H9 (cell line): ENCODE data around the gene CCDC149. TPM values are rescaled to one million over a fixed set of nuclear protein-coding genes. Genes with fewer than 3 reads are reported as not detected.

ENCODE experiments used
- DNase-seq: peaks from one replicate; pipeline ENCODE4 v3.0.0-alpha.2; 2017
- H2AFZ ChIP-seq: one replicate; pipeline ENCODE4 v1.6.1; 2013; ENCODE audit warnings: mild to moderate bottlenecking, low read length, control low read depth, moderate library complexity
- H2AK5ac ChIP-seq: 2 replicates; pipeline ENCODE4 v1.6.1; 2013; ENCODE audit warnings: low read length, control low read depth, mixed read lengths; ENCODE audit not compliant: insufficient read length
- H2BK120ac ChIP-seq: one replicate; pipeline ENCODE4 v1.6.1; 2013; ENCODE audit warnings: low read depth, mild to moderate bottlenecking, low read length, control low read depth, inconsistent platforms; ENCODE audit not compliant: poor library complexity, severe bottlenecking
- H2BK12ac ChIP-seq: 2 replicates; pipeline ENCODE4 v1.6.1; 2013; ENCODE audit warnings: low read length, control low read depth, mixed read lengths, low read depth; ENCODE audit not compliant: insufficient read length
- H2BK15ac ChIP-seq: 2 replicates; pipeline ENCODE4 v1.6.1; 2013; ENCODE audit warnings: low read depth, low read length, control low read depth
- H2BK20ac ChIP-seq: one replicate; pipeline ENCODE4 v1.6.1; 2013; ENCODE audit warnings: low read depth, mild to moderate bottlenecking, low read length, control low read depth, inconsistent platforms; ENCODE audit not compliant: poor library complexity, severe bottlenecking
- H2BK5ac ChIP-seq: 2 replicates; pipeline ENCODE4 v1.6.1; 2013; ENCODE audit warnings: low read length, control low read depth, mixed read lengths; ENCODE audit not compliant: insufficient read length
- H3K14ac ChIP-seq: 2 replicates; pipeline ENCODE4 v1.6.1; 2013; ENCODE audit warnings: low read length, control low read depth; ENCODE audit not compliant: insufficient read depth
- H3K18ac ChIP-seq: 2 replicates; pipeline ENCODE4 v1.6.1; 2013; ENCODE audit warnings: low read depth, mild to moderate bottlenecking, mixed read lengths, low read length, control low read depth; ENCODE audit not compliant: insufficient read length
- H3K23ac ChIP-seq: 2 replicates; pipeline ENCODE4 v1.6.1; 2013; ENCODE audit warnings: low read length, control low read depth, mixed read lengths, low read depth; ENCODE audit not compliant: insufficient read length
- H3K23me2 ChIP-seq: 2 replicates; pipeline ENCODE4 v1.6.1; 2013; ENCODE audit warnings: low read depth, mild to moderate bottlenecking, mixed read lengths, low read length, control low read depth; ENCODE audit not compliant: insufficient read length, poor library complexity, severe bottlenecking
- H3K27ac ChIP-seq: 2 replicates; pipeline ENCODE4 v1.5.1; 2013; ENCODE audit warnings: low read length, control low read depth, mixed read lengths, low read depth; ENCODE audit not compliant: insufficient read length
- H3K27me3 ChIP-seq: 2 replicates; pipeline ENCODE4 v1.6.1; 2013; ENCODE audit warnings: low read length, control low read depth, inconsistent platforms; ENCODE audit not compliant: insufficient read depth
- H3K4ac ChIP-seq: 2 replicates; pipeline ENCODE4 v1.6.1; 2013; ENCODE audit warnings: low read depth, mild to moderate bottlenecking, control low read depth, inconsistent platforms, low read length, moderate library complexity
- H3K4me1 ChIP-seq: 2 replicates; pipeline ENCODE4 v1.6.1; 2013; ENCODE audit warnings: low read length, control low read depth, inconsistent platforms; ENCODE audit not compliant: insufficient read depth
- H3K4me2 ChIP-seq: 2 replicates; pipeline ENCODE4 v1.6.1; 2013; ENCODE audit warnings: low read length, control low read depth, mixed read lengths; ENCODE audit not compliant: insufficient read length, insufficient read depth
- H3K56ac ChIP-seq: 2 replicates; pipeline ENCODE4 v1.6.1; 2013; ENCODE audit warnings: low read depth, mild to moderate bottlenecking, mixed read lengths, low read length, control low read depth; ENCODE audit not compliant: insufficient read length
- H3K79me1 ChIP-seq: 2 replicates; pipeline ENCODE4 v1.6.1; 2013; ENCODE audit warnings: low read depth, mild to moderate bottlenecking, moderate library complexity, low read length, control low read depth, inconsistent platforms; ENCODE audit not compliant: insufficient read depth, poor library complexity, severe bottlenecking
- H3K79me2 ChIP-seq: 2 replicates; pipeline ENCODE4 v1.6.1; 2013; ENCODE audit warnings: low read length, control low read depth, inconsistent platforms; ENCODE audit not compliant: insufficient read depth
- H3K9ac ChIP-seq: 2 replicates; pipeline ENCODE4 v1.6.1; 2013; ENCODE audit warnings: low read length, control low read depth, mixed read lengths; ENCODE audit not compliant: insufficient read length; ENCODE audit errors: extremely low read depth
- H3K9me3 ChIP-seq: one replicate; pipeline ENCODE4 v1.6.1; 2013; ENCODE audit warnings: low read depth, low read length, inconsistent platforms; ENCODE audit not compliant: control insufficient read depth
- H3T11ph ChIP-seq: one replicate; pipeline ENCODE4 v1.6.1; 2013; ENCODE audit warnings: mild to moderate bottlenecking, low read length, control low read depth, inconsistent platforms
- H4K20me1 ChIP-seq: one replicate; pipeline ENCODE4 v1.6.1; 2013; ENCODE audit not compliant: control insufficient read depth, insufficient read length, insufficient read depth
- H4K5ac ChIP-seq: 2 replicates; pipeline ENCODE4 v1.6.1; 2013; ENCODE audit warnings: low read depth, mild to moderate bottlenecking, mixed read lengths, low read length, control low read depth; ENCODE audit not compliant: insufficient read length
- H4K8ac ChIP-seq: replicated peaks from 2 replicates; pipeline ENCODE4 v1.6.1; 2013; ENCODE audit warnings: low read length, control low read depth, mixed read lengths, low read depth; ENCODE audit not compliant: insufficient read length
- H4K91ac ChIP-seq: 2 replicates; pipeline ENCODE4 v1.6.1; 2013; ENCODE audit warnings: low read depth, mild to moderate bottlenecking, moderate library complexity, mixed read lengths, low read length, control low read depth; ENCODE audit not compliant: insufficient read length
- H3K27ac Mint-ChIP-seq, 3 experiments: 2 replicates in 2 of 3; 3 replicates in 1 of 3; pipeline ENCODE4 v1.8.0; 2020 to 2021; ENCODE audit warnings: mixed read lengths in 3 of 3, mild to moderate bottlenecking in 1 of 3, moderate library complexity in 1 of 3
- H3K27me3 Mint-ChIP-seq: 2 replicates; pipeline ENCODE4 v1.8.0; 2021; ENCODE audit warnings: low read depth, mild to moderate bottlenecking, moderate library complexity, mixed read lengths
- H3K36me3 Mint-ChIP-seq, 3 experiments: 2 replicates in 2 of 3; 3 replicates in 1 of 3; pipeline ENCODE4 v1.8.0; 2020 to 2021; ENCODE audit warnings: low read depth in 3 of 3, mixed read lengths in 3 of 3; ENCODE audit not compliant: insufficient read depth in 1 of 3
- H3K4me1 Mint-ChIP-seq, 2 experiments: 2 replicates each; pipeline ENCODE4 v1.8.0; 2020; ENCODE audit warnings: mixed read lengths in 2 of 2
- H3K4me3 Mint-ChIP-seq, 2 experiments: 2 replicates in 1 of 2; 3 replicates in 1 of 2; pipeline ENCODE4 v1.8.0; 2020 to 2021; ENCODE audit warnings: mild to moderate bottlenecking in 2 of 2, mixed read lengths in 2 of 2, moderate library complexity in 1 of 2
- H3K9me3 Mint-ChIP-seq, 2 experiments: 2 replicates in 1 of 2; 3 replicates in 1 of 2; pipeline ENCODE4 v1.8.0; 2020; ENCODE audit warnings: mild to moderate bottlenecking in 2 of 2, mixed read lengths in 2 of 2, moderate library complexity in 1 of 2
- CTCF ChIP-seq: fragments of 200-600 bp; sonication (generic); conservative IDR thresholded peaks from 3 replicates; pipeline ENCODE4 v1.8.0; 2021; ENCODE audit warnings: antibody characterized with exemption, mild to moderate bottlenecking
- total RNA-seq: library from RNA; stranded (reverse); gene quantifications from 2 replicates; pipeline ENCODE4 v1.2.1, GENCODE V29; 2021

CCDC149 gene
- total RNA-seq, 1 experiment from 2014 or later = 4.5 TPM

- Histone ChIP-seq H3T11ph (no peak overlapping the region), H4K8ac (no peak overlapping the region), H3K79me1 (no peaks in the 10 kb centered on the region), H2BK12ac (no peak overlapping the region), H3K56ac (no peak overlapping the region), H3K18ac (no peak overlapping the region), H2AK5ac (no peak overlapping the region), H3K27me3 (no peaks in the 10 kb centered on the region), H3K14ac (no peak overlapping the region), H3K4me1 (no peaks in the 10 kb centered on the region), H3K27ac (no peak overlapping the region), H3K9me3 (no peaks in the 10 kb centered on the region), H2BK20ac (no peak overlapping the region), H2BK120ac (no peak overlapping the region), H3K4me2 (no peak overlapping the region), H4K91ac (no peak overlapping the region), H3K9ac (no peak overlapping the region), H3K79me2 (no peaks in the 10 kb centered on the region), H2BK5ac (no peak overlapping the region), H4K5ac (no peak overlapping the region), H2BK15ac (no peak overlapping the region), H4K20me1 (no peaks in the 10 kb centered on the region), H3K23ac (no peak overlapping the region), H3K23me2 (no peaks in the 10 kb centered on the region), H2AFZ (no peak overlapping the region), H3K4ac (no peak overlapping the region)
- Mint-ChIP-seq H3K4me3 (no peak overlapping the region), H3K27ac (no peak overlapping the region), H3K36me3 (no peaks in the 10 kb centered on the region; a peak in 1 of 7 replicates), H3K27me3 (no peaks in the 10 kb centered on the region; the same call in 1 of the 2 replicates), H3K4me1 (peaks cover 18 to 19% of the 10 kb centered on the region in 2 experiments), H3K9me3 (no peaks in the 10 kb centered on the region; a peak in 1 of 5 replicates)
- TF ChIP-seq CTCF = no peak
- no peak for DNase-seq
These were observed 144.2 kb downstream of the CCDC149 start for GRCh38 chr4:24768604-24769003.
